Panc1 (cell line): Measurements from ENCODE around the gene MAP4K4. TPM values are rescaled to one million over a fixed set of nuclear protein-coding genes. Genes with fewer than 3 reads are reported as not detected.

Source experiments
- ATAC-seq: fragments of 200-7000 bp; cut with Tn5 transposase; 2 replicates; pipeline ENCODE4 v1.9.1; 2020; ENCODE audit warnings: mild to moderate bottlenecking, moderate library complexity
- BruUV-seq: library from RNA; stranded (reverse); fragments of 400-500 nt; replicated peaks from 2 replicates; lab custom pipeline; 2021; lab: Mats Ljungman, UMichigan
- CTCF ChIA-PET: fragments of 300-600 bp; sonication (Branson Sonifier 250); formaldehyde crosslinking; loops from one replicate; lab custom pipeline; 2022; ENCODE audit warnings: antibody characterized with exemption; lab: Charles Lee
- POLR2A ChIA-PET: fragments of 300-600 bp; sonication (Branson Sonifier 250); formaldehyde crosslinking; loops from one replicate; lab custom pipeline; 2022; ENCODE audit warnings: antibody characterized with exemption; lab: Charles Lee
- DNase-seq: peaks from one replicate; pipeline ENCODE4 v3.0.0-alpha.2; 2010; ENCODE audit warnings: low read depth, low spot score
- H3K27ac ChIP-seq: 2 replicates; pipeline ENCODE4 v1.5.1; 2011; ENCODE audit warnings: mild to moderate bottlenecking, low read length, inconsistent platforms
- H3K27me3 ChIP-seq: fragments of 200-500 bp; sonication (Bioruptor generic); 2 replicates; pipeline ENCODE4 v1.6.0; 2014; ENCODE audit warnings: low read length, inconsistent platforms; ENCODE audit not compliant: control insufficient read depth, insufficient read depth
- H3K36me3 ChIP-seq: fragments of 200-500 bp; sonication (Bioruptor generic); 2 replicates; pipeline ENCODE4 v1.5.1; 2014; ENCODE audit warnings: inconsistent platforms, mild to moderate bottlenecking, low read length, moderate library complexity; ENCODE audit not compliant: control insufficient read depth, insufficient read depth
- H3K4me1 ChIP-seq: 2 replicates; pipeline ENCODE4 v1.5.1; 2011; ENCODE audit warnings: inconsistent platforms, mild to moderate bottlenecking, low read length, moderate library complexity; ENCODE audit not compliant: control insufficient read depth, insufficient read depth
- H3K4me3 ChIP-seq, 2 experiments: 2 replicates each; pipeline ENCODE4 v1.5.1; 2011 to 2012; ENCODE audit warnings: low read depth in 2 of 2, low read length in 2 of 2, mild to moderate bottlenecking in 2 of 2, inconsistent platforms in 1 of 2, moderate library complexity in 1 of 2
- H3K9me3 ChIP-seq: fragments of 200-500 bp; sonication (Bioruptor generic); 2 replicates; pipeline ENCODE4 v1.5.1; 2014; ENCODE audit warnings: low read depth, mild to moderate bottlenecking, inconsistent platforms, low read length, moderate library complexity; ENCODE audit not compliant: control insufficient read depth, insufficient read depth
- CTCF ChIP-seq: fragments of 450-650 bp; IDR thresholded peaks from 2 replicates; pipeline ENCODE4 v1.5.1; 2017; ENCODE audit warnings: mild to moderate bottlenecking
- POLR2AphosphoS5 ChIP-seq: IDR thresholded peaks from 2 replicates; pipeline ENCODE4 v1.6.1; 2012; ENCODE audit warnings: mild to moderate bottlenecking, low read depth, low read length, moderate library complexity
- REST ChIP-seq, 2 experiments: IDR thresholded peaks; 2 replicates each; pipeline ENCODE4 v1.6.1; 2011 to 2012; ENCODE audit warnings: low read depth in 2 of 2, control low read depth in 1 of 2, low read length in 1 of 2, mild to moderate bottlenecking in 1 of 2, moderate library complexity in 1 of 2; ENCODE audit not compliant: insufficient read depth in 1 of 2
- SIN3A ChIP-seq: IDR thresholded peaks from 2 replicates; pipeline ENCODE4 v1.6.1; 2012; ENCODE audit warnings: low read depth, mild to moderate bottlenecking, low read length, moderate library complexity, borderline replicate concordance; ENCODE audit not compliant: insufficient read depth
- TCF7L2 ChIP-seq: IDR thresholded peaks from 2 replicates; pipeline ENCODE4 v1.6.1; 2011; ENCODE audit warnings: mild to moderate bottlenecking, low read depth, low read length, inconsistent platforms
- in situ Hi-C: cut with HindIII; loops from 2 replicates; pipeline ENCODE4 v1.10.0; 2016; ENCODE audit warnings: low sequenced_read_pairs, low pct_unique_long_range_greater_than_20kb
- intact Hi-C: fragments of 100-400 bp; cut with micrococcal nuclease; formaldehyde crosslinking; loops from one replicate; pipeline ENCODE4 v1.10.0; 2022; ENCODE audit not compliant: unreplicated experiment
- total RNA-seq: library from RNA; stranded (reverse); gene quantifications from one replicate; pipeline ENCODE4 v1.2.1, GENCODE V29; 2021; ENCODE audit not compliant: unreplicated experiment

The MAP4K4 gene
- total RNA-seq, 1 experiment from 2014 or later, result 68.5 TPM

- intact Hi-C loops (no loop called here), in situ Hi-C loops (no loop called here)
- no peak for ATAC-seq
- TF ChIP-seq SIN3A (no peak), CTCF (peak; percentile 30; the same call in 1 of the 2 replicates), TCF7L2 (no peak)
- DNase-seq, result no peak
- CTCF ChIA-PET, result no interaction called here
- Histone ChIP-seq H3K27me3 (no peaks in the 10 kb centered on the region), H3K36me3 (no peaks in the 10 kb centered on the region), H3K4me3 (no peak overlapping the region), H3K4me1 (peaks cover 3% of the 10 kb centered on the region; the same call in 1 of the 2 replicates), H3K9me3 (no peaks in the 10 kb centered on the region), H3K27ac (no peak overlapping the region)
- POLR2A ChIA-PET, result interaction anchor here (0.7 to 0.8 kb wide), 2 partner anchors 13 to 15 kb away, joined by 11 to 15 read pairs; no protein-coding TSS in a partner anchor
- no TSS peak for BruUV-seq
Measured at GRCh38 chr2:101776172-101777043, 78.9 kb downstream of the MAP4K4 start.

- no peaks in the 10 kb centered on the region for H3K27me3 ChIP-seq
- H3K4me1 ChIP-seq, result peaks cover 3% of the 10 kb centered on the region; the same call in 1 of the 2 replicates
- no peaks in the 10 kb centered on the region for H3K36me3 ChIP-seq
- ATAC-seq (no peak), DNase-seq (no peak)
- no TSS peak for BruUV-seq
- H3K4me3 ChIP-seq, result no peak overlapping the region
- H3K9me3 ChIP-seq, result no peaks in the 10 kb centered on the region
- in situ Hi-C loops (no loop called here), intact Hi-C loops (no loop called here)
- TF ChIP-seq TCF7L2, result no peak
- no peak for TF ChIP-seq POLR2AphosphoS5
- no peak for TF ChIP-seq CTCF
- no peak for TF ChIP-seq REST (IDR thresholded peaks at IDR 0.05; ENCODE audit: insufficient read depth in 1 of 2, low read depth in 2 of 2, low read length in 1 of 2)
- no peak for TF ChIP-seq SIN3A
- ChIA-PET CTCF (no interaction called here), POLR2A (no interaction called here)
- H3K27ac ChIP-seq, result no peak overlapping the region
Measured at GRCh38 chr2:101777337-101777736, 79.8 kb downstream of the MAP4K4 start.
